Camera-type eye (tissue), 1 donor: ENCODE measurements around the gene CPA1. TPM values are rescaled to one million over a fixed set of nuclear protein-coding genes. Genes with fewer than 3 reads are reported as not detected.

Source experiments
- total RNA-seq: library from RNA; depleted of rRNA; stranded (reverse); fragments of >200 nt; gene quantifications from one replicate; pipeline ENCODE4 v1.2.3, GENCODE V29; 2014

CPA1 gene
- total RNA-seq: 0.66 TPM

DNA sequence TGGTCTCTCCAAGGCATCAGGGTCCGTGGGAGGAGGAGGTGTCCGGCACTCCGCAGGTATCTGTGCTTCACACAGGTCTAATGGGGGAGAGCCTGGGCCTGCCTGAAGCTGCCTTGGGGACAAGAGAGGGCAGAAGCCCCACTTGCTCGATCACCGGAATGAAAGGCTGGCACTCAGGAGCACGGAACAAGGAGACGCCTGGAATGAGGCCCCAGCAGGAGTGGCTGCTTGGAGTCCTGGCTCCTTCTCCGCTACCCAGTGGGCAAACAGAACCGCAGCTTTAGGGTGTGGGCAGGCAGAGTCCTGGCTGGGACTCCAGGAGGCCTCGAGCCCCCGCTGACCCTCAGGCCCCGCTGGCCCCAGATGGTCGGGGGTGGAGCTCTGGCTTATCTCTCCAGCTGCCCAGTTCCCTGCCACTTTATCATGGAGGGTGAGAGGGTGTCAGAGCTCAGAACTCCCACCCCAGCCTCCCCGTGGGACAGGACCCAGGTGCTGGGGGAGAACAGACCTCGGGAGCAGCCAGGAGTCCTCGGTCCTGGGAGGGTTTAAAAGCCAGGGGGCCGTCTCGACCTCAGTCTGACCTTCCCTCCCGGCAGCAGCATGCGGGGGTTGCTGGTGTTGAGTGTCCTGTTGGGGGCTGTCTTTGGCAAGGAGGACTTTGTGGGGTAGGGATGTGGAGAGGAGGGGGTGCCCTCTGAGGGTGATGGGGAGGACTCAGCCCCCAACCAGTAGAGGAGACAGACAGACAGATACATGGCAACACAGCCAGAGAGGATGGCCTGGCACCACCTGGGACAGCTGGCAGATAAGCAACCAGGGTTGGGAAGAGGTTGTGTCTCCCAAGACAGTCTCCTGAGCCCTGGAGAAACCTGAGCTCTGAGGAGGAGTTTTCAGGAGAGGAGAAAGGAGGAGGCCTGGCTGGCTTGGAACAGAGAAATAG, at the start of gene CPA1:
CPA1 (plus strand) TSS at position 574 of the 940 bp plus-strand sequence; CDS start at position 601, 27 bp downstream.

GRCh38 chr7:130344271-130344866, 35.9 kb upstream of the CPA1 start, which contains the start of gene CPA5:
TSS of gene CPA5 (plus strand) at chr7:130344816. CDS start at chr7:130346486, 1,670 bp downstream.

Other genes with a start within 250 kb of the CPA1 start
- 22.0 TPM for gene TMEM209, start 175.1 kb upstream of the CPA1 start, total RNA-seq
- gene SSMEM1, start 172.6 kb upstream of the CPA1 start, total RNA-seq: not detected
- gene CPA2, start 113.6 kb upstream of the CPA1 start, total RNA-seq: not detected
- 3.6 TPM for gene CPA4, start 87.3 kb upstream of the CPA1 start, total RNA-seq
- 0.55 TPM for gene CPA5, start 35.7 kb upstream of the CPA1 start, total RNA-seq
- 28.8 TPM for gene CEP41, start 60.5 kb downstream of the CPA1 start, total RNA-seq
- 337 TPM for gene MEST, start 111.6 kb downstream of the CPA1 start, total RNA-seq